ENCODE results near the gene CDK5RAP1.

- no peak for TF ChIP-seq EZH2phosphoT487 (IDR thresholded peaks at IDR 0.05; ENCODE audit: low read depth)
- no peak for TF ChIP-seq CTCF (IDR thresholded peaks at IDR 0.05; ENCODE audit: low read depth, low read length)
These were observed 1.4 kb downstream of the CDK5RAP1 start for GRCh38 chr20:33399924-33400323.

Data from OCI-LY3 (cell line).